HG02870 (cell line): ENCODE results near the gene U2AF1L4.
"Not testable (repeated sequence)": the region's sequence is repeated elsewhere in the genome, so short reads cannot be mapped to it uniquely, and the experiment has no call there.

Experiments
- ATAC-seq: cut with Tn5 transposase; IDR thresholded peaks from one replicate; pipeline ENCODE4 v1.9.1; 2021; ENCODE audit warnings: mild to moderate bottlenecking, moderate library complexity; ENCODE audit not compliant: unreplicated experiment

U2AF1L4 gene

DNA sequence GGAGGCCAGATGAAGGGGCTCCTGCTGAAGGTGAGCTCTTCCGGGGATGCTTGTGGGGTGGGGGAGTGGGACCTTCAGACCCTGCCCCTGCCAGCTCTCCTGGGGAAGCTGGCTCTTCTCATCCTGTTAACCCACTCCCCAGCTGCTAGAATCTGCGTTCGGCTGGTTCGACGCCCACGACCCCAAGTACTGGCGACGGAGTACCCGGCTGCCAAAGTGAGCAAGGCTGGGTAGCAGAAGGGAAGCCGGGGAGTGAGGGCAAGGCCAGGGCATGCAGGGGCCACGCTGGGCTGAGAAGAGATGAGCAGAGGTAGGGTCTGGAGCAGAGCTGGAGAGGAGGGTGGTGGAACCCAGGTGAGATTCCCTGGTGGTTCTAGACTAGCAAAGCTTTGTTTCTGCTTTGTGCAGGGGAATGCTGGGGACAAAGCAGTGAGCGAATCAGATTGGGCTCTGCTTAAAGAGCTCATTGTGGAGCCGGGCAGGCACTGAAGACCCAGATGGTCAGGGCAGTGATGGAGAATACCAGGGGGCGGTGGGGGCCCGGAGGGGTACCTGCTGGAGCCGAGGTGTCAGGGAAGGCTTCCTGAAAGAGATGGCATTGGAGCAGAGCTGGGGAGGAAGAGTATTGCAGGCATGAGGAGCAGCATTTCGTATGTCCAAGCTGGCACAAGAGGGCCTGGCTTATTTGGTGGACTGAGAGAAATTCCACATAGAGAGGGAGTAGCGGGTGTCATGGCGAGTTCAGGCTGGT is 17.1 kb downstream of the U2AF1L4 start:
- no peak for ATAC-seq

DNA sequence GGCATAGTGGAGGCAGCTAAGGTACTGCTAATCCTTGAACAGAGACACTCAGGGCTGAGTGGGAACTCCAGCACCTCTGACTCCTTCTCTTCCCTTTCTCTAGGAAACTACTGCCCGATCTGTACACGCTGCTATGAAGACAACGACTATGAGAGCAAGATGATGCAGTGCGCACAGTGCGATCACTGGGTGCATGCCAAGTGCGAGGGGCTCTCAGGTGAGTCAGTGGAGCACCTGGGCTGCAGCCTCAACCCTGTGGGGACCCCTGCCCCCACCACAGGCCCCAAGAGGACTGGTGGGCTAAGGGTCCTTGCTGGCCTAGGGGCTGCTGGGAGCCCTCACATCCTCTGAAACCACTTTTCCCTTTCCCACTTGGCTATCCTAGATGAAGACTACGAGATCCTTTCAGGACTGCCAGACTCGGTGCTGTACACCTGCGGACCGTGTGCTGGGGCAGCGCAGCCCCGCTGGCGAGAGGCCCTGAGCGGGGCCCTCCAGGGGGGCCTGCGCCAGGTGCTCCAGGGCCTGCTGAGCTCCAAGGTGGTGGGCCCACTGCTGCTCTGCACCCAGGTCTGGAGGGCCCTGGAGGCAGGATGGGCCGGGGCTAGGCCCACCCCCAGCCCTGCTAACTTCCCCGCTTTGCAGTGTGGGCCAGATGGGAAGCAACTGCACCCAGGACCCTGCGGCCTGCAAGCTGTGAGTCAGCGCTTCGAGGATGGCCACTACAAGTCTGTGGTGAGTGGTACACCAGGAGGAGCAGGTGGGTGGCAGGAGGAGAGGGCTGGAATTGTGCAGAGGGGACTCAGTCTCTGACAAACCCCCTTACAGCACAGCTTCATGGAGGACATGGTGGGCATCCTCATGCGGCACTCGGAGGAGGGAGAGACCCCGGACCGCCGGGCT is 17.9 kb downstream of the U2AF1L4 start:
- ATAC-seq = no peak

DNA sequence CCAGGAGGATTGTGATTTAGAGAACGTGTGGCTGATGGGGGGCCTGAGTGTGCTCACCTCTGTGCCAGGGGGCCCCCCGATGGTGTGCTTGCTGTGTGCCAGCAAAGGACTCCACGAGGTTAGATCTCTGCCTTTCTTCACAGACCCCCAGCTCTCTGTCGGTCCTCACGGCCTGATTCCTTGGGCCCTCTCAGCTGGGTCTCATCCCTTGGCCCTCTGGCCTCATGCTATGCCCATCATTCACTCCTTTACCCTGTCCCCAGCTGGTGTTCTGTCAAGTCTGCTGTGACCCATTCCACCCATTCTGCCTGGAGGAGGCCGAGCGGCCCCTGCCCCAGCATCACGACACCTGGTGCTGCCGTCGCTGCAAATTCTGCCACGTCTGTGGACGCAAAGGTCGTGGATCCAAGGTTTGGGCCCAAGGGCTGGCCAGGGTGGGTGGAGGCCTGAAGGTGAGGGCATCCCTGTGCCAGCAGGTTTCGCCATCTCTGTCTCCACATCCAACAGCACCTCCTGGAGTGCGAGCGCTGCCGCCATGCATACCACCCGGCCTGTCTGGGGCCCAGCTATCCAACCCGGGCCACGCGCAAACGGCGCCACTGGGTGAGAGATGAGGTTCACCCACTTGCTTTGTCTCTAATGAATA is 19.9 kb downstream of the U2AF1L4 start:
- no peak for ATAC-seq

DNA sequence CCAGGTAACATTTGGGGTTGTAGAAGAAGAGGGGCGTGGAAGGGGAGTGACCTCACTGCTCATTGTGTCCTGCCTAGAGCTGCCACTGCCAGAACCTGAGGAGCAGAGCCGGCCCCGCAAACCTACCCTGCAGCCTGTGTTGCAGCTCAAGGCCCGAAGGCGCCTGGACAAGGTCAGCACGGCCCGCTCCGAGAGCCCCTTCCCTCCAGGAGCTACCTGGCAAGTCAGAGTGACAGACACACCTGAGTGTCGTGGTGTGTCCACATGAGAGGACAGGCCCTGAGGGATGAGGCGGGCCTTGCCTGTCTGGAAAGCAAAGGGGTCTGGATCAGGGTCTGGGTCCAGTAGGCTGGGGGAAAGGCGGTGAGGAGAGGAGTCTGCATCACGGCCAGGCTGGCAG is 20.7 kb downstream of the U2AF1L4 start:
- no peak for ATAC-seq

DNA sequence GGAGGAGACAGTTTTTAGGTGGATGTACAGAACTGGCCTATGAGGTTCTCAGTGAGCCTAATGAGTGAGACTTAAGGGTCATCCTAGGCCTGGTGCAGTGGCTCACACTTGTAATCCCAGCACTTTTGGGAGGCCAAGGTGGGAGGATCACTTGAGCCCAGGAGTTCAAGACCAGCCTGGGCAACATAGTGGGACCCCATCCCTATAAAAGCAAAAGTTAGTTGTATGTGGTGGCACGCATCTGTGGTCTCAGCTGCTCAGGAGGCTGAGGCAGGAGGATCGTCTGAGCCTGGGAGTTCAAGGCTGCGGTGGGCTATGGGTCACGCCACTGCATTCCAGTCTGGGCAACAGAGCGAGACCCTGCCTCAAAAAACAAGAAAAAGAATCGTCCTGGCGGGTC is 21.1 kb downstream of the U2AF1L4 start:
- ATAC-seq = not testable (repeated sequence)

DNA sequence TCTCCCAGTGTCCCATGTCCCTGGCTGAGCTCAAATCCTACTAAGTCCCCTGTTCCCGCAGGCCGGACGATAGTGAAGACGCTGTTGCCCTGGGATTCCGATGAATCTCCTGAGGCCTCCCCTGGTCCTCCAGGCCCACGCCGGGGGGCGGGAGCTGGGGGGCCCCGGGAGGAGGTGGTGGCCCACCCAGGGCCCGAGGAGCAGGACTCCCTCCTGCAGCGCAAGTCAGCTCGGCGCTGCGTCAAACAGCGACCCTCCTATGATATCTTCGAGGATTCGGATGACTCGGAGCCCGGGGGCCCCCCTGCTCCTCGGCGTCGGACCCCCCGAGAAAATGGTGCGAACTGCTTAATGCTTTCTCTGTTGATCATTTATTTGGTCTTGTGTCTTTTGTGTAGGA is 21.5 kb downstream of the U2AF1L4 start:
- no peak for ATAC-seq

DNA sequence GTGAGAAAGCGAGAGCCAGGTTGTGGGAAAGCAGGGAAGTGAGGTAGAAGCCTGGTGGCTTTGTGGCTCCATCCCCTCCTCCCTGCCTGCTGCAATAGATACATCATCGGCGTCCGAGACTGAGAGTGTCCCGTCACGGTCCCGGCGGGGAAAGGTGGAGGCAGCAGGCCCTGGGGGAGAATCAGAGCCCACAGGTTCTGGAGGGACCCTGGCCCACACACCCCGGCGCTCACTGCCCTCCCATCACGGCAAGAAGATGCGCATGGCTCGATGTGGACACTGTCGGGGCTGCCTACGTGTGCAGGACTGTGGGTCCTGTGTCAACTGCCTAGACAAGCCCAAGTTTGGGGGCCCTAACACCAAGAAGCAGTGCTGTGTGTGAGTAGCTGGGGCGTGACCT is 22.3 kb downstream of the U2AF1L4 start:
- no peak for ATAC-seq

DNA sequence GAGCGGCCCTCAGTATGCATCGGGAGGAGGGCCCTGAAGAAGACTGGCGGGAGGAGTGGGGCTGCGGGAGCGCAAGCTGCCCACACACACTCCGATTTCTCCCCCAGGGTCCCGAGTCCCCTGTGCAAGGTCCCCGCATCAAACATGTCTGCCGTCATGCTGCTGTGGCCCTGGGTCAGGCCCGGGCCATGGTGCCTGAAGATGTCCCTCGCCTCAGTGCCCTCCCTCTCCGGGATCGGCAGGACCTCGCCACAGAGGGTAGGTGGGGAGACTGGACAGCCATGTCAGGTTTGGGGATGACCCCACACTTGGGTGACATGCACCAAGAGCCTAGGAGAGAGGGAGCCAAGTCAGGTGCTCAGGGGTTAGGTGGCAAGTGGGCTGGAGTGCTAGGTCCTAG is 22.8 kb downstream of the U2AF1L4 start:
- no peak for ATAC-seq

DNA sequence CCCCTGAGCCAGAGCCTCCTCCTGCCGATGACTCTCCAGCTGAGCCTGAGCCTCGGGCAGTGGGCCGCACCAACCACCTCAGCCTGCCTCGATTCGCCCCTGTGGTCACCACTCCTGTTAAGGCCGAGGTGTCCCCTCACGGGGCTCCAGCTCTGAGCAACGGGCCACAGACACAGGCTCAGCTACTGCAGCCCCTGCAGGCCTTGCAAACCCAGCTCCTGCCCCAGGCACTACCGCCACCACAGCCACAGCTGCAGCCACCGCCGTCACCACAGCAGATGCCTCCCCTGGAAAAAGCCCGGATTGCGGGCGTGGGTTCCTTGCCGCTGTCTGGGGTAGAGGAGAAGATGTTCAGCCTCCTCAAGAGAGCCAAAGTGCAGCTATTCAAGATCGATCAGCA is 23.8 kb downstream of the U2AF1L4 start:
- no peak for ATAC-seq

DNA sequence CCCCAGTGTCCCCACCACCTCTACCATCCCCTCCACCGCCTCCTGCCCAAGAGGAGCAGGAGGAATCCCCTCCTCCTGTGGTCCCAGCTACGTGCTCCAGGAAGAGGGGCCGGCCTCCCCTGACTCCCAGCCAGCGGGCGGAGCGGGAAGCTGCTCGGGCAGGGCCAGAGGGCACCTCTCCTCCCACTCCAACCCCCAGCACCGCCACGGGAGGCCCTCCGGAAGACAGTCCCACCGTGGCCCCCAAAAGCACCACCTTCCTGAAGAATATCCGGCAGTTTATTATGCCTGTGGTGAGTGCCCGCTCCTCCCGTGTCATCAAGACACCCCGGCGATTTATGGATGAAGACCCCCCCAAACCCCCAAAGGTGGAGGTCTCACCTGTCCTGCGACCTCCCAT is 24.6 kb downstream of the U2AF1L4 start:
- ATAC-seq = no peak

DNA sequence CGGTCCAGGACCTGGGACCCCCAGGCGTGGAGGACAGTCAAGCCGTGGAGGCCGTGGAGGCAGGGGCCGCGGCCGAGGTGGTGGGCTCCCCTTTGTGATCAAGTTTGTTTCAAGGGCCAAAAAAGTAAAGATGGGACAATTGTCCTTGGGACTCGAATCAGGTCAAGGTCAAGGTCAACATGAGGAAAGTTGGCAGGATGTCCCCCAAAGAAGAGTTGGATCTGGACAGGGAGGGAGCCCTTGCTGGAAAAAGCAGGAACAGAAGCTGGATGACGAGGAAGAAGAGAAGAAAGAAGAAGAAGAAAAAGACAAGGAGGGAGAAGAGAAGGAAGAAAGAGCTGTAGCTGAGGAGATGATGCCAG is 25.1 kb downstream of the U2AF1L4 start:
- ATAC-seq = no peak

DNA sequence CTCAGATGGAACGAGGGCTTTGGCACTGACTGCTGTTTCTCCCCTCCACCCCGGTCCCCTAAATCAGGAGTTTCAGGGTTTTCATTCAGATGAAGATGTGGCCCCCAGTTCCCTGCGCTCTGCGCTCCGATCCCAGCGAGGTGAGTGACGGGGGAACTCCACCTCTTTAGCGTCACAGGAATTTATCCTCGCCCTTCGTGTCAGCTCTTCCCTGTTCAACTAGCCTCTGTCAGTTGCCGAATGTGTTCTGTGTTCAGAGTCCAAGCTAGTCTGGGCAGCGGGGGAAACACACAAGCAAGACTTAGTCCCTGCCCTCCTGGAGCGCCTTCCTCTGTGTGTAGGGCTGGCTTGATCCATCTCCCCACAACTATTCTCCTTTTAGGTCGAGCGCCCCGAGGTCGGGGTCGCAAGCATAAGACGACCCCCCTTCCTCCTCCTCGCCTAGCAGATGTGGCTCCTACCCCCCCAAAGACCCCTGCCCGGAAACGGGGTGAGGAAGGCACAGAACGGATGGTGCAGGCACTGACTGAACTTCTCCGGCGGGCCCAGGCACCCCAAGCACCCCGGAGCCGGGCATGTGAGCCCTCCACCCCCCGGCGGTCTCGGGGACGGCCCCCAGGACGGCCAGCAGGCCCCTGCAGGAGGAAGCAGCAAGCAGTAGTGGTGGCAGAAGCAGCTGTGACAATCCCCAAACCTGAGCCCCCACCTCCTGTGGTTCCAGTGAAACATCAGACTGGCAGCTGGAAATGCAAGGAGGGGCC is 25.6 kb downstream of the U2AF1L4 start:
- no peak for ATAC-seq

DNA sequence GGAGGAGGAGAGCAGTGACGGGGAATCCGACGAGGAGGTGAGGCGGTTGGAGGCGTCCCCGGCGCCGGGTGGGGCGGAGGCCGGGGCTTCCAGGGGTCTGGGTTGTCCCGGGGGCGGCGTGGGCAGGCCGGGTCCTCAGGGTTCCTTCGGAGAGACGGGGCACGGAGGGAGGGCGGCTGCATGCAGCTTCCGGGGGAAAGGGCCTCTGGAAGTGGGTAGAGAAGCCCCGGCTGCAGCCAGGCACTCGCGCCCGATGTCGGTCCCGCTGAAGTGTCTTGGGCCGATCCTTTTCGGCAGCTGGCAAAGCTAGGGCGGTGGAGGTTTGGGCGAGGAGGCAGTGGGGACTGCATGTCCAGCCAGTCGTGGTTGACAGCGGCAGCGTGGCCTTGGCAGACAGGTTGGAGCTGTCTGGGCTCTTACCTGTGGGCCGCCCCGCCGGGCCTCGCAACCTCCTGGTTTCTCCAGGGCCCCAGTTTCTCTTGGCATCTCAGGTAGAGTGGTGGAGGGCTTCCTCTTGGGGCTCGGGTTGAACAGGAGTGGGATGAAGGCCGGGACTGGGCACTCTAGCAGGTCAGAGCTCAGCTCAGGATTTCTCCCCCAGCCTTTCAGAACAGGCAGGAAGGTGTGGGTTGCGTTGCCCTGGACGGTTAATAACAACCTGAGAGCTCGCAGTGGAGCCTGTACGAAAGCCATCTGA is 26.7 kb downstream of the U2AF1L4 start:
- ATAC-seq = no peak

DNA sequence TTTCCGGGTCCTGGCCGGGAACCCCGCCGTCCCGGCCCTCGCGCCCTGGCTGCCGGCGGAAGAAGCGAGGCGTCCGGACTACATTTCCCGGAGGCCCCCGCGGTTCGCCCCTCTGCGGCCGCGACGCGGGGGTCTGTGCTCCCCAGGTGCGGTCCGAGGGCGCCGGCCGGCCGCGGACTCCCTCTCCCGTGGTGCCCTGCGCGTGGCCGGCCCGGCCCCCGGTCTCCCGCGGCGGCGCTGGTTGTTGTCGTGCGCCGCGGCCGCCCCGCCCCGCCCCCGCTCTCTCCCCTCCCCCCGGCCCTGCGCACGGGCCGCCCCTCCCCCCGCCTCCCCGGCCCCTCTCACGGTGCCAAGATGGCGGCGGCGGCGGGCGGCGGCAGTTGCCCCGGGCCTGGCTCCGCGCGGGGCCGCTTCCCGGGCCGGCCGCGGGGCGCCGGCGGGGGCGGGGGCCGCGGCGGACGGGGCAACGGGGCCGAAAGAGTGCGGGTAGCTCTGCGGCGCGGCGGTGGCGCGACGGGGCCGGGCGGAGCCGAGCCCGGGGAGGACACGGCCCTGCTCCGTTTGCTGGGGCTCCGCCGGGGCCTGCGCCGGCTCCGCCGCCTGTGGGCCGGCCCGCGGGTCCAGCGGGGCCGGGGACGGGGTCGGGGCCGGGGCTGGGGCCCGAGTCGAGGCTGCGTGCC is 27.4 kb downstream of the U2AF1L4 start, which contains the start of gene KMT2B:
KMT2B (plus strand) TSS at position 339 of the 680 bp plus-strand sequence; CDS start at position 355, 16 bp downstream.
- no peak for ATAC-seq

DNA sequence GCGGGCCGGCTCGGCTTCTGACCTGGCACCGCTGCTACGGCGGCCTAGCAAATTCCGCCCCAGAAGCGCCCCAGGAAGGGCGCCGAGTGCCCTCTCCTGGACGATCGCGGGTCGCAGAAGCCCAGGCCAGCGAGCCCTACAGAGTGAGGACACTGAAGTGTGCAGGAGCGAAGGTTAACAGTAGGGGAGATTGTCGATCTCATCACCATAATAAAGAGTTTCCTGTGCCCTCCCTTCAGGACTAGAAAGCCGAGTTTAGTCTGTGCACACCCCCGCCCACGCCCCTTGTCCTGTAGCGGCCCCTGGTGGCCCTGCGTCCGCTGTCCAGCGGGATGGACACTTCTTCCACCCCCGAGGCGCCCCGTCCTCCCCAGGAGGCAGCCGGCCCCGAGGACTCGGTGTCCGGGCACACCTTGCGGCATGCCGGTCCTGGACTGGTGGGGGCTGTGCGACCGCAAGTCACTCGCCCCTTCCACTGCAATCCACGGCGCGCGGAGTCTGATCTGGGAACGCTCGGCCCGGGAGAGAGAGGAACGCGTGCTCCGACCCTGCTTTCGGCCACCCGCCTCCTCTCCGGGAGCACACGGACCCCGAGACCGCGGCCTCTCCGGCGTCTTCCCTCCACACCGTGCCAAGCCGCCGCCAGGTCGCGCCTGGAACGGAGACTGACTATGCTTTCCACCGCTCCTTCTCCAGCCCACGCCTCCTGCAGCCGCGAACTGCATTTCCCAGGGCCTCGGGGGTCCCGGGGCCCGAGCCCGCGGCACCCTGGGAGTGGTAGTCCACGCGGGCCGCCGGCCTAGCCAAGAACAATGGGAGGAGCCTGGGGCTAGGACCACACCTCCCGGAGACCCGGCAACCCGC is 28.2 kb downstream of the U2AF1L4 start:
- peak; percentile 53 for ATAC-seq

DNA sequence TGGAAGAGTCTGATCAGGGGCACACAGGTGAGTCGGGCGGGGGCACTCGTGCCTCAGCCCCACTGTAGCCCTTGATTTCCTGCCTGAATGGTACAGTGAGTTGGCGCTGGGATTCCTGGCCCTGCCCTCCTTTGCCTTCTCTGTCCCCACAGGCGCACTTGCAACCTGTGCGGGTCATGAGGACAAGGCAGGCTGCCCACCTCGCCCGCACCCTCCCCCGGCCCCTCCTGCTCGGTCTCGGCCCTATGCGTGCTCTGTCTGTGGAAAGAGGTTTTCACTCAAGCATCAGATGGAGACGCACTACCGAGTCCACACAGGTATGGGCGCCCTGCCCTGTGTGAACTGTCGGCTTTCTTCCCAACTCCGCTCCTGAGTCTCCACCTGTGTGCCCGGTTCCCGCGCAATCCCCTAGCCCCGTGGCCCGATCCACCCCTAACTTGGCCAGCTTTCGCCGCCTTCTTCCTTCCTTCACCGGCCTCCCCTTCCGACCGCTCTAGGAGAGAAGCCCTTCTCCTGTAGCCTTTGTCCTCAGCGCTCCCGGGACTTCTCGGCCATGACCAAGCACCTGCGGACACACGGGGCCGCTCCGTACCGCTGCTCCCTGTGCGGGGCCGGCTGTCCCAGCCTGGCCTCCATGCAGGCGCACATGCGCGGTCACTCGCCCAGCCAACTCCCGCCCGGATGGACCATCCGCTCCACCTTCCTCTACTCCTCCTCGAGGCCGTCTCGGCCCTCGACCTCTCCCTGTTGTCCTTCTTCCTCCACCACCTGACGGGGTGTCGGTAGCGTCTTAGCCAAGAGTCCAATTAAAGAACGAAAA is 29.0 kb downstream of the U2AF1L4 start:
- no peak for ATAC-seq

DNA sequence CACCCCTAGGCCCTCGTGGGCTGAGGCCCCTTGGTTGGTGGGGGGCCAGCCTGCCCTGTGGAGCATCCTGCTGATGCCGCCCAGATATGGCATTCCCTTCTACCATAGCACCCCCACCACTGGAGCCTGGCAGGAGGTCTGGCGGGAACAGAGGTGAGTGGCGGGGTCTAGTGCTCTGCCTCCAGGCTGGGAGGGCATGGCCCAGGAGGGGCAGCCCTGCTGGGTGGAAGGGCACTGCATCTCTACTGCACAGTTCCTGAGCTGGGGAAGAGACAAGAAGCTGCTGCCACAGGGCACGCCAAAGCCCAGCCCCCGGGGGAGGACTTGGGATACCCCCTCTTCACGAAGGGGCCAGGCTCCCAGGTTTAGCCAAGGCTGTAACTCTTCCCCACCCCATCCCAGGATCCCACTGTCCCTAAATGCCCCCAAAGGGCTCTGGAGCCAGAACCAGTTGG is 29.8 kb downstream of the U2AF1L4 start:
- ATAC-seq = no peak
